ENCODE results near the gene EXOC3L4.

EXOC3L4 gene

GRCh38 chr14:103123634-103124500 lies 29.3 kb downstream of the EXOC3L4 start:
- no peak for DNase-seq

- DNase-seq = no peak
These were observed 30.0 kb downstream of the EXOC3L4 start for GRCh38 chr14:103124501-103125001.

DNA sequence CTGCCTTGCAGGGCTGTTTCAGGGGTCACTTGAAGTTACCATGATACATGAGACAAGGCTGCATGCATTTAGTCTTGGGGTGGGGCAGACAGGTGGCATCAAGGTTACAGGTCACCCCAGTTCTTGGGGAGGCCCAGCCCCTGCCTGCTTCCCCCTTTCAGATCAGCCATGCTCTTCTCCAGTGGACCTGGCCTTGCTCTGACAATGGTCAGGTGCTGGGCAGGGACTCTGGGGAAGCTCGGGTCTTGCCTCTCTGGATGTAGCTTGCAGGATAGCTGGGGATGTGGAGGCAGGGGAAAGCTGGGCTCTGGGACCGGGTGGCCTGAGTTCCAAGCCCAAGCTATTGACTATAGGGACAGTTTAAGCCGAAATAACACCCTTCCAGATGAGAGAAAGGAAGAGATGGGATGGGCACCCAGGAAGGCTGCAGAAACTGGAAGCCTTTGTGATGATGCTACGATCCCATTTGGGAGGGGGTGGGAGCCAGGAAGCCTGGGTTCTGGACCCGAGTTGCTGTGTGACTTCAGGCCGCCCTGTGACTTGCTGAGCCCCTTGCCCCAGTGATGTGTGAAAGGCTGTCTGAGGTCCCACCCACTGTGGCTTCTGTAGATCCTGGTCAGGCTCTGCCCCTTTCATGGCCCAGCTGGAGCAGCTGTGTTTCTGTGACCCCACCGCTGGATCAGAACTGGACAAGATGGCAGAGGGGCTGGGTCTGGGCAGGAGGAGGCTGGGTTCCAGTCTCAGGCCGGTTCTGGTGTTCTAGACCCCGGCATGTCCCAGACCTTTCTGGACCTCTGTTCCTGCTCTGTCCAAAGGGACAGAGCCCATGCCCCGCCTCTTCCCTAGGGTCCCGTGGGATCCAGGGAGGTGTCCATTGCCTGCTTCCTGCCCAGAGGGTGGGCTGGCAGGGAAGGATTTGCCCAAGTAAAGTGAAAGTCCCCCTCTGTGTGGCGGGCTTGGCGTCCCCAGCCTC lies 30.9 kb downstream of the EXOC3L4 start:
- DNase-seq = no peak

DNA sequence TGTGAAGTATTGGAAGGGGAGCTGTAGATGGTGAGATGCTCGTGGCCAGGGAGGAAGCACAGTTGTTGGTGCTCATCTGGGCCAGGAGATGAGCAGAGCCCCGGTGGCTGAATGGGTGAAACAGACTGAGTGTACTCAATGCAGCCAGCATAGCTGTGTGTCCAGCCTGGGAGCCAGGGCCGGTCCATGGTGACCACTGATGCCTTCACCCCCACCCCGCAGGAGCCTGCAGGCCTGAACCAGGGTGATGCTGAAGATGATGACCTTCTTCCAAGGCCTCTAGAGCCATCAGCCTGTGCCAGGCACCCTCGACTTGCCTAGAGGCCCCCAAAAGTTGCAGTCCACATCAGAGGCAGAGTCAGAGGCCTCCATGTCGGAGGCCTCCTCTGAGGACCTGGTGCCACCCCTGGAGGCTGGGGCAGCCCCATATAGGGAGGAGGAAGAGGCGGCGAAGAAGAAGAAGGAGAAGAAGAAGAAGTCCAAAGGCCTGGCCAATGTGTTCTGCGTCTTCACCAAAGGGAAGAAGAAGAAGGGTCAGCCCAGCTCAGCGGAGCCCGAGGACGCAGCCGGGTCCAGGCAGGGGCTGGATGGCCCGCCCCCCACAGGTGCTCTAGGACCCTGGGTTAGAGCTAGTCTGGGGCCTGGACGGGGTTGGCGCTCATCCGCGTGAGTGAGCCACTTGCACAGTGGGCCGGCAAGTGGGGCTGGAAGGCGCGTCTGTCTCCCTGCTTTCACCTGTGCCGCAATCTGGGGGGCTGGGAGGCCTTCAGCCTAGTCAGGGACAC lies 31.8 kb downstream of the EXOC3L4 start:
- DNase-seq = no peak

DNA sequence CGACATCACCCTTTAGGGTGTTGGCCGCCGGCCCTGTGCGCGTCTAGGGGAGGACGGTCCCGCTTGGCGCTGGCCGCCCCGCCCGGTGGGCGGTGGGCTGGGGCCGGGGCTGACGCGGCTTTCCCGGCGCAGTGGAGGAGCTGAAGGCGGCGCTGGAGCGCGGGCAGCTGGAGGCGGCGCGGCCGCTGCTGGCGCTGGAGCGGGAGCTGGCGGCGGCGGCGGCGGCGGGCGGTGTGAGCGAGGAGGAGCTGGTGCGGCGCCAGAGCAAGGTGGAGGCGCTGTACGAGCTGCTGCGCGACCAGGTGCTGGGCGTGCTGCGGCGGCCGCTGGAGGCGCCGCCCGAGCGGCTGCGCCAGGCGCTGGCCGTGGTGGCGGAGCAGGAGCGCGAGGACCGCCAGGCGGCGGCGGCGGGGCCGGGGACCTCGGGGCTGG lies 32.4 kb downstream of the EXOC3L4 start:
- peak; percentile 90 for DNase-seq

- DNase-seq = no peak
These were observed 32.8 kb downstream of the EXOC3L4 start for GRCh38 chr14:103127356-103127755.

DNA sequence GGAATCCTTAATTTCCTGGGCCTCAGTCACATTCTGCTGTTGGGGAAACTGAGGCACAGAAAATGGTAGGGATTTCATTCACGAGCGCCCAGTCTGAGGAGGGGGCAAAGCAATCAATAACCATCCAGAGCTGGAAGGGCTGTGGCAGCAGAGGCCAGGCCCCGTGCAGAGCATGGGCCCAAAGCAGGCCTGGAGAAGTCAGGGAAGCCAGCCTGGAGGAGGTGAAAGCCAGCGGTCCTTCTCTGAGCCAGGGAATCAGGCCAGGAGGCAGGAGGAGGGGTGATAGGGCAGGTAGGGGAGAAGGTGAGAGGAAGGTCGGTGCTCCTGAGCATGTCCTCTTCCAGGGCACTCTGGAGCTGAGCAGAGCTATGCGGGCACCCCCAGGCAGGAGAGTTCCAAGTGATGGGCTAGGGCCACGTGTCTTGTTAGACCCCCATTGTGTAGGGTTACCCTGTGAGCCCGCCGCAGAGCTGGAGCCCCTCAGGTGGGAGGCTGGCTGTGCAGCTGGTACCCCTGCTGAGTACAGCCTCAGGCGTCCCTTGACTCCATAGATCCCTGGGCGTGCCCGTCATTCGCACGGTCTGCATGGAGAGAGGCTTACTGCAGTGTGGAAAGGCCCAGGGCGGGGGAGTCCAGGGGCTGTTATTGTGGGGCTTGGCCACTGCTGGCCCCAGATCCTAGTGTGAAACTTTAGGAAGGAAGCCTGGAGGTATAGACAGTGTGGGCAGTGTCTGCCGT lies 33.5 kb downstream of the EXOC3L4 start:
- DNase-seq = peak; percentile 40

DNA sequence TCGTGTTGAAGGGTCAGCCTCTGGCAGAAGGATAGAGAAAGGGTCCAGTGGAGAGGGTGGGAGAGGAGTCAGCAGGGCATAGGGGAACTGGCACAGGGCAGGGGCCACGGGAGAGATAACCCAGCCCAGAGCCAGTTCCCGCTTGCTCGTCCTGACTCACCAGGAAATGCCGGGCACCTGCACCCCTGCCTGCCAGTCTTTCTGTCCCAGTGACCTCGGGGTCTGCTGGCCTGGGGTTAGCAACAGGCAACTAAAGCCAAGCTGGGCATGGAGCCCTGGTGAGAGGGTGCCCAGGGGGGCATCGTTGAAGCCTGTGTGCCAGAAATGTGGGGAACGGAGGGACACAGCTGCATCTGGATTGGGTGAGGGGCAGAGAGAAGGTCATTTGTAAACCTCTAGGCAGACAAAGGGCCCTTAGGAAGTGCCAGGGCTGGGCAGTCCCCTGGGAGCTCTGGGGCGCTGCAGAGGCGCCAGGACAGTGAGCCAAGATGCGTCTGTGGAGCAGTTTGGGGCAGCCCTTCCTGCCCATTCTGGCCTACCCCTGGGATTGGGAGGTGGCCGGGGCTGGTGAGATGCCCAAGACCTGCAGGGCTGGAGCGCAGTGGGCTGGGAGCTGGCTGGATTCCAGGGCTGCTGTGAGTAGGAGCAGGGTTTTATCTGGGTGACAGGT lies 34.2 kb downstream of the EXOC3L4 start:
- DNase-seq = no peak

- no peak for DNase-seq
These were observed 34.9 kb downstream of the EXOC3L4 start for GRCh38 chr14:103129301-103130016.

- DNase-seq = no peak
These were observed 35.7 kb downstream of the EXOC3L4 start for GRCh38 chr14:103130017-103130764.

DNA sequence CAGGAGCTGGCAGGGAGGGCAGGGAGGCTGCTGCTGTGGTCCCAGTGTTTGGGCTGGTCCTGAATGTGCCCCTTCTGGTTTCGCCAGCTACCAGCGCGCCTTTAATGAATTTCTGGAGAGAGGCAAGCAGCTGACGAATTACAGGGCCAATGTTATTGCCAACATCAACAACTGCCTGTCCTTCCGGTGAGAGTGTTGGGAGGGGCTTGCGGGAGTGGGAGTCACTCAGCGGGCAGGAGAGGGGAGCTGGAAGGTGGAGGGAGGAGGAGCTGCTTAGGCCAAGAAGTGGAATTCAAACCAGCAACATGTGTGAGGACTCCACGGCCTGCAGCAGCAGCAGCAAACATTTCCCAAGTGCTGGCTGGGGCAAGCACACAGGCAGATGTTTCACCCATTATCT lies 36.4 kb downstream of the EXOC3L4 start:
- no peak for DNase-seq

- no peak for DNase-seq
These were observed 37.1 kb downstream of the EXOC3L4 start for GRCh38 chr14:103131580-103131979.

DNA sequence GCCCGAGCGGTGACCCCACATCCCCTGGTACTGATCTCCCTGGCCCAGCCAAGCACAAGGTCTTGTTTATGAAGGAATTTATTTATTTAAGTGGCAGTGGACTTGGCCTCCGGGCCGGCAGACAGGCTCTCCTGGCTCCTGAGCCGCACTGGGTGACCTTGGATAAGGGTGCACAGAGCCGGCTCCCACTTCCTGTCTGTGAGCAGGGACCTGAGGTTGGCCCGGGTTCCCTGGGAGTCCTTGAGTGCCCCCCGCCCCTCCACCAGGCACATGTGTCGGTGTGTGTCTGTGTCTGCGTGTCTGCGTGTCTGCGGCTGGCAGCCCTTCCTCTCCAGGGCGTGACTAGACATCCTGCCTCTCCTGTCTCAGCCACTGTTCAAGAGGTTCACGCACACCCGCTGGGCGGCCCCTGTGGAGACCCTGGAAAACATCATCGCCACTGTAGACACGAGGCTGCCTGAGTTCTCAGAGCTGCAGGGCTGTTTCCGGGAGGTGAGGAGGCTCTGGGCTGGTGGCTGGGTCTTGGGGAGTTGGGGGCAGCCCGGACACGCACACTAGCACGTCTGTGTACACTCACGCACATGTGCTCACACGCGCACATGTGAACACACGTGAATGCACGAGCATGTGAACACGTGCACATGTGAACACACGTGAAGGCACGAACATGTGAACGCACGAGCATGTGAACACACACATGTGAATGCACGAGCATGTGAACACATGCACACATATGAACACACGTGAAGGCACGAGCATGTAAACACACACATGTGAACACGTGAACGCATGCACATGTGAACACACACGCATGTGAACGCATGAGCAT lies 38.1 kb downstream of the EXOC3L4 start:
- DNase-seq = no peak

DNA sequence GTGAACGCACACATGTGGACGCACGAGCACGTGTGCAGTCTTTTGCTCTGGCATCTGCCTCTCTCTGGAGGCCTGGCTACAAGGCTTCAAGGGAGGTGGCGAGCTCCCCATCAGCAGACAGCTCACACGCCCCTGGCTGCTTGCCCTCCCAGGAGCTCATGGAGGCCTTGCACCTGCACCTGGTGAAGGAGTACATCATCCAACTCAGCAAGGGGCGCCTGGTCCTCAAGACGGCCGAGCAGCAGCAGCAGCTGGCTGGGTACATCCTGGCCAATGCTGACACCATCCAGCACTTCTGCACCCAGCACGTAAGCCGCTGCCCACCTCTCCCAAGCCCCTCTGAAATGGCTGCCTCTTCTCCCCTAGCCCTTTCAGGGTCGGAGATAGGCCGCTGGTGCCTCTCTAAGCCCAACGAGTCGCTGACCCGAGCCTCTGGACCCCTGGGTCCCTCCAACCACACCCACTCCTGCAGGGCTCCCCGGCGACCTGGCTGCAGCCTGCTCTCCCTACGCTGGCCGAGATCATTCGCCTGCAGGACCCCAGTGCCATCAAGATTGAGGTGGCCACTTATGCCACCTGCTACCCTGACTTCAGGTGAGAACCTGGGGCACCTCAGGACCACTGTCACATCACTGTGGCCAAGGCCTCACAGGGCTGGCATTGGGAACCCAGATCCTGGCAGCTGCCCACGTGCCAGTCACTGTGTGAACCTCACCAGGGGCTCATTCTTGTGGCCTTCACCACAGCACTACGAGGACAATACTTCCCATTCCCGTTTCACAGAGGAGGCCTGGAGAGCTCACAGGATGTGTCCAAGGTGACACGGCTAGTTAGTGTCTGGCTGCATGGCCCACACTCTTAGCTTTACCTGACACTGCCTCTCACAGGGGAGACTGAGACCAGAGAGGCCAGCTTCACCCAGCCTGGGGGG lies 39.0 kb downstream of the EXOC3L4 start:
- no peak for DNase-seq

DNA sequence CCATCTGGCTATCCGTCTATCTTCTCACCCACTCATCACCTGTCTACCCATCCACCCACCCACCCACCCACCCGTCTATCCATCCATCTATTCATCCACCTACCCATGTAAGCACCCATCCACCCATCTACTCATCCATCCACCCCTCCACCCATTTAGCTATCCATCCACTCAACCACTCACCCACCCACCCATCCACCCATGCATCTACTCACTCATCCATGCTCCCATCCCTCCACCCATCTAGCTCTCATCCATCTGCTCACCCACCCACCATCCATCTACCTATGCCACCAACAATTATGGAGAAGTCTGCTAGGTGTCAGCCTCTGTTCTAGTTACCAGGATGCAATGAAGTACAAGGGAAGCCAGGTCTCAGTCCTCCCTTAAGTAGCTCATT lies 39.9 kb downstream of the EXOC3L4 start:
- no peak for DNase-seq

DNA sequence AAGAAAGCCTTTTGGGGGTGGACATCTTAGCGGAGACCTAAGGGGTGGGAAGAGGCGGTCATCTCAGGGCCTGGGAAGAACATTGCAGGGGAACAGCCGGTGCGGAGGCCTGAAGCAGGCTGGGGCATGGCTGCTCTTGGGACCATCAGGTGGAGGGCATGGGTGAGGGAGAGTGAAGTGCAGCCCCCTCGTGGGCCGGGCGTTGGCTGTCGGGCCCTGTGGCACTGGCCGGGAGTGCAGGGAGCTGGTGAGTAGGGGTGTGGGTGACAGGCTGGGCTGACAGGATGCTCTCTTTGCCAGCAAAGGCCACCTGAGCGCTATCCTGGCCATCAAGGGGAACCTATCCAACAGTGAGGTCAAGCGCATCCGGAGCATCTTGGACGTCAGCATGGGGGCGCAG lies 40.4 kb downstream of the EXOC3L4 start:
- DNase-seq = no peak

- no peak for DNase-seq
These were observed 41.1 kb downstream of the EXOC3L4 start for GRCh38 chr14:103135333-103136260.
